Activated CD8-positive, alpha-beta T cell treated with anti-CD3 and anti-CD28 coated beads, Interleukin-2, amount 10 ng/mL, durations not matched to agents 7 days and 5 days (primary cell): ENCODE results near the gene MAP1B. TPM values are rescaled to one million over a fixed set of nuclear protein-coding genes. Genes with fewer than 3 reads are reported as not detected.
"Not testable (repeated sequence)": the region's sequence is repeated elsewhere in the genome, so short reads cannot be mapped to it uniquely, and the experiment has no call there.

Experiments
- ATAC-seq: fragments of 150-1000 bp; cut with Tn5 transposase; one replicate; pipeline ENCODE4 v1.10.0; 2021; ENCODE audit warnings: moderate library complexity
- CTCF ChIA-PET: fragments of 350-600 bp; sonication (Branson Sonifier 250); formaldehyde crosslinking; loops from one replicate; lab custom pipeline; 2021; ENCODE audit warnings: antibody characterized with exemption; lab: Charles Lee
- POLR2A ChIA-PET: fragments of 350-600 bp; sonication (Branson Sonifier 250); formaldehyde crosslinking; loops from one replicate; lab custom pipeline; 2021; ENCODE audit warnings: antibody characterized with exemption; lab: Charles Lee
- DNase-seq: peaks from one replicate; pipeline ENCODE4 v3.0.0-alpha.2; 2020
- H3K27ac Mint-ChIP-seq: one replicate; pipeline ENCODE4 v1.8.0; 2021; ENCODE audit warnings: mild to moderate bottlenecking, mixed read lengths
- H3K27me3 Mint-ChIP-seq: one replicate; pipeline ENCODE4 v1.8.0; 2021; ENCODE audit warnings: low read depth, mixed read lengths
- H3K36me3 Mint-ChIP-seq: one replicate; pipeline ENCODE4 v1.8.0; 2021; ENCODE audit warnings: low read depth, mixed read lengths
- H3K4me1 Mint-ChIP-seq: one replicate; pipeline ENCODE4 v1.8.0; 2021; ENCODE audit warnings: low read depth, mixed read lengths
- H3K4me3 Mint-ChIP-seq: one replicate; pipeline ENCODE4 v1.8.0; 2021; ENCODE audit warnings: mild to moderate bottlenecking, mixed read lengths
- H3K9me3 Mint-ChIP-seq: one replicate; pipeline ENCODE4 v1.8.0; 2022; ENCODE audit warnings: mixed read lengths; ENCODE audit not compliant: insufficient read depth
- total RNA-seq, 2 experiments: library from RNA; stranded (reverse); gene quantifications; one replicate each; pipeline ENCODE4 v1.2.3, GENCODE V29; 2021

Gene MAP1B
- total RNA-seq, 2 experiments from 2014 or later, result 0.03 TPM; not detected in 1

DNA sequence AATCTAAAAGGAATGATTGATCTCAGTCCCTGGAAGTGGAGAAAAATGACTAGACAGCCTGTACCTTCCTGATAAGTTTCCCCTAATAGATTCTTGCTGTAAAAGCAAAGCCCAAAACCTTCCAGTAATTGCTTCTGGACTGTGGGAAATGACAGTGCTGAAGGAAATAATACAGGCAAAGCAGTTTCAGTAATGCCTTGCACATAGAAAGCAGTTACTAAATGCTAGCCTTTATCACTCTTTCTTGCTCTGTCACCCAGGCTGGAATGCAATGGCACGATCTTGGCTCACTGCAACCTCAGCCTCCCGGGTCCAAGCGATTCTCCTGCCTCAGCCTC lies 50.3 kb downstream of the MAP1B start:
- CTCF ChIA-PET, result no interaction called here
- ATAC-seq, result no peak
- H3K36me3 Mint-ChIP-seq, result no peaks in the 10 kb centered on the region
- DNase-seq, result no peak
- POLR2A ChIA-PET, result no interaction called here
- H3K4me3 Mint-ChIP-seq, result no peak overlapping the region
- peaks cover 21% of the 10 kb centered on the region for H3K27me3 Mint-ChIP-seq
- H3K4me1 Mint-ChIP-seq, result no peaks in the 10 kb centered on the region
- H3K9me3 Mint-ChIP-seq, result no peaks in the 10 kb centered on the region
- H3K27ac Mint-ChIP-seq, result no peak overlapping the region

DNA sequence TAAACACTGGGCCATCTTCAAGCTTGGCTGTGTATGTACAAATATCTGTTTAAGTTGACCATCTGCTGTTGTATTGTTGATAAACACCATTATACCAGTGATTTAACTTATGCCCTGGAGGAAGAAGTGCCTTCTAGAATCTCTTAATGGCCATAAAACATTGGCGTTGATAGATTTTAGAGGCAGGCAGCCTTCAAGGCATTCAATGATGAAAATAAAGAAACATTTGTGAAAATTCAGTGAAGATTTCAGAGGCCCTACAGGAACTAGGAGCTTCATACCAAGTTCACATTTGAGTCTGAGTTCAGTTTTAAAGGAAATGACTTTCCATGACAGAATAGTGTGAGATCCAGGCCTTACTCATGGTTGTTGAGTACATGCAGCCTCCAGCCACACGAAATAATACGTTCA lies 52.2 kb downstream of the MAP1B start:
- peaks cover 26% of the 10 kb centered on the region for H3K27me3 Mint-ChIP-seq
- no peaks in the 10 kb centered on the region for H3K9me3 Mint-ChIP-seq
- CTCF ChIA-PET, result interaction anchor here (1.3 to 1.4 kb wide), 2 partner anchors 9 to 86 kb away, joined by 3 to 4 read pairs; no protein-coding TSS in a partner anchor
- DNase-seq (no peak), ATAC-seq (no peak)
- POLR2A ChIA-PET, result no interaction called here
- H3K36me3 Mint-ChIP-seq, result no peaks in the 10 kb centered on the region
- no peaks in the 10 kb centered on the region for H3K4me1 Mint-ChIP-seq
- no peak overlapping the region for H3K4me3 Mint-ChIP-seq
- no peak overlapping the region for H3K27ac Mint-ChIP-seq

- H3K9me3 Mint-ChIP-seq, result no peaks in the 10 kb centered on the region
- no peak overlapping the region for H3K4me3 Mint-ChIP-seq
- CTCF ChIA-PET, result interaction anchor here (1.3 to 1.4 kb wide), 2 partner anchors 10 to 85 kb away, joined by 3 to 4 read pairs; no protein-coding TSS in a partner anchor
- no peaks in the 10 kb centered on the region for H3K36me3 Mint-ChIP-seq
- ATAC-seq (no peak), DNase-seq (no peak)
- H3K27me3 Mint-ChIP-seq, result peaks cover 26% of the 10 kb centered on the region
- no peaks in the 10 kb centered on the region for H3K4me1 Mint-ChIP-seq
- POLR2A ChIA-PET, result no interaction called here
- no peak overlapping the region for H3K27ac Mint-ChIP-seq
Observed at GRCh38 chr5:72160329-72160728, 53.1 kb downstream of the MAP1B start.

- ATAC-seq, result no peak
- Mint-ChIP-seq H3K4me3 (no peak overlapping the region), H3K9me3 (no peaks in the 10 kb centered on the region), H3K4me1 (no peaks in the 10 kb centered on the region), H3K27me3 (peaks cover 25% of the 10 kb centered on the region), H3K36me3 (no peaks in the 10 kb centered on the region), H3K27ac (no peak overlapping the region)
- ChIA-PET POLR2A (no interaction called here), CTCF (interaction anchor here (1.4 kb wide), 1 partner anchor 85 kb away, joined by 4 read pairs; no protein-coding TSS in a partner anchor)
- no peak for DNase-seq
Observed at GRCh38 chr5:72160959-72161358, 53.7 kb downstream of the MAP1B start.

DNA sequence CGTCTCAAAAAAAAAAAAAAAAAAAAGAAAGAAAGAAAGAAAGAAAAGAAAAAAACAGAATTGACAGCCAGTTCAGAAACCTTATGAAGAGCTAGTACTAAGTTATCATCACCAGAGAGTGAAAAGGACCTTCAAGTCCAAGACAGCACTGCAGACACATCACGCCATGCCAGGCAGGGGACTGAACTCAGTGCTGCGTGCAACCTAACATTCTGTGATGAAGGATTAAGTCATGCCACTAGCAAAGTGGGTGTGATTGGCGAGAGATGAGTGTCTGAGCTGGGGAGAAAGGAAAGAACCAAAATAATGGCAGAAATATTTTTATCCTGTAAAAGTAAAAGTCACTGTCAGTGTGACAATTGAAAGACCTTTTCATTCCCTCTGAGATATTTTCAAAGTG lies 54.7 kb downstream of the MAP1B start:
- ATAC-seq (no peak), DNase-seq (no peak)
- H3K9me3 Mint-ChIP-seq, result no peaks in the 10 kb centered on the region
- no peak overlapping the region for H3K27ac Mint-ChIP-seq
- ChIA-PET POLR2A (no interaction called here), CTCF (no interaction called here)
- H3K4me3 Mint-ChIP-seq, result no peak overlapping the region
- no peaks in the 10 kb centered on the region for H3K36me3 Mint-ChIP-seq
- H3K4me1 Mint-ChIP-seq, result peaks cover 4% of the 10 kb centered on the region
- peaks cover 26% of the 10 kb centered on the region for H3K27me3 Mint-ChIP-seq

DNA sequence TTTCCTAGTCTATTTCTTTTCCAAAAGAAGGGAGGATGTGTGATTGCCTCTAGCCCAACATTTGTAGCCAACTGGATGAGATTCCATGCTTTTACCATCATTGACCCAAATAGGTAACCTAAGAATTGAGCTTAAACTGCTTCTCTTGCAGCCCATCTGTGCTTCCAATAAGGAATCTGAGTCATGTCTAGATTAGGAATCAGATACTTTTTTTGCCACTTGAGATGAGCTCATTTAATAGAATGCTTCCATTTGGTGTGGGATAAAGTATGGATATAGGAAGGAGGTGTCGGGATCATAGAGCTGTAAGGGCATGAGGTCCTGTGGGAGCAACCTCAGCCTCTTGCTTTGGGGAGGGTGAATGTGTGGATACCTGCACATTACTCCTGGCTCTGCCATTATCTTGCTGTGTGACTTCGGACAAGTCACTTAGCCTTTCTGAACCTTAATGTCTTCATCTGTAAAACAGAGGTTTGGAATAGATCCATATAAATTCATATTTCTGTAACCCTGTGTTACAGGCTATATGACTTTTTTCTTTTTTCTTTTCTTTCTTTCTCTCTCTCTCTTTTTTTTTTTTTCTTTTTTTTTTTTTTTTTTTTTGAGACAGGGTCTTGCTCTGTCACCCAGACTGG lies 56.2 kb downstream of the MAP1B start:
- POLR2A ChIA-PET, result no interaction called here
- CTCF ChIA-PET, result no interaction called here
- ATAC-seq, result no peak
- no peak for DNase-seq
- peaks cover 28% of the 10 kb centered on the region for H3K27me3 Mint-ChIP-seq
- peaks cover 4% of the 10 kb centered on the region for H3K4me1 Mint-ChIP-seq
- no peak overlapping the region for H3K4me3 Mint-ChIP-seq
- no peak overlapping the region for H3K27ac Mint-ChIP-seq
- H3K9me3 Mint-ChIP-seq, result no peaks in the 10 kb centered on the region
- H3K36me3 Mint-ChIP-seq, result no peaks in the 10 kb centered on the region

DNA sequence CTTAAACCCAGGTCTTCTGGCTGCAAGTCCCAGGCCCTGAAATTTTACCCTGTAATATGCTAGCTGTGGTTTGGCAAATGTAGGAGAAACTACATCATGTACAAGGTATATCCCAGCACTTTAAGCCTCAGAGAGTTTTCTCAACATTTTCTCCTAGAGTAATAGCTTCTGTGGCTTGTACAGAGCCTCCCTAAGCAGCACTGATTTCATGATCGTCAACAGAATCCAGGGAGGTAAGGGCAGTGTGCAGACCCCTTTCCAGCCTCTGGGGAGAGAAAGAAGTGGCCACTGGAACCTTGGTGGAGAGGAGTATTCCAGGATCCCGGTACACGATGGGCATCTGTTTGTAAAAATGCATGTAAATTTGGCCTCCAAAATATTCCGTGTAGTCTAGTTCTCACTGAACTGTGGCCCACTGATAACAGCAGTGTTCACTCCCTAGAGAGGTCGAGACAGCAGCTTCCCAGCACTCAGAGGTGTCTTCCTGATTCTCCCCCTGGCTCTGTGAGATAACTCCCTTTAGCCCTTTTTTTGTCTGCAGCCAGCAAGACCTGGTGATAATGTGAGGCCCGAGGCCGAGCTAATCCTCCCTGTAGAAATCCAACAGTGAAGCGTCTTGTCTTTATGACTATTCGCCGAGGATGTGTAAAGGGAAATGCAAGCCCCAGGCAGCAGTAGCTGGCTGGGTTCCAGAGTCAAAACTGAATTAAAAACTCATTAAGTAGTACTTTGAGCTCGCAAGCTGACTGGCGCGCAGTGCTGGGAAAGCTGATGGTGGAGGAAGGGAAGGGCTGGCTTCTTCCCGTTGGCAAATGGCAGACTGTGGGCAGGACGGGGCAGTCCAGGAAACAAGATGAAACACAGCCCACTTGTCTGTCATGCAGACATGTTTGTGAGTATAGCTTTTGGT lies 59.0 kb downstream of the MAP1B start:
- Mint-ChIP-seq H3K27me3 (peaks cover 44% of the 10 kb centered on the region), H3K4me1 (peaks cover 4% of the 10 kb centered on the region), H3K27ac (no peak overlapping the region), H3K9me3 (no peaks in the 10 kb centered on the region), H3K36me3 (no peaks in the 10 kb centered on the region), H3K4me3 (no peak overlapping the region)
- DNase-seq (no peak), ATAC-seq (no peak)
- POLR2A ChIA-PET, result no interaction called here
- CTCF ChIA-PET, result interaction anchor here (0.7 kb wide), 1 partner anchor 240 kb away, joined by 3 read pairs; no protein-coding TSS in a partner anchor

DNA sequence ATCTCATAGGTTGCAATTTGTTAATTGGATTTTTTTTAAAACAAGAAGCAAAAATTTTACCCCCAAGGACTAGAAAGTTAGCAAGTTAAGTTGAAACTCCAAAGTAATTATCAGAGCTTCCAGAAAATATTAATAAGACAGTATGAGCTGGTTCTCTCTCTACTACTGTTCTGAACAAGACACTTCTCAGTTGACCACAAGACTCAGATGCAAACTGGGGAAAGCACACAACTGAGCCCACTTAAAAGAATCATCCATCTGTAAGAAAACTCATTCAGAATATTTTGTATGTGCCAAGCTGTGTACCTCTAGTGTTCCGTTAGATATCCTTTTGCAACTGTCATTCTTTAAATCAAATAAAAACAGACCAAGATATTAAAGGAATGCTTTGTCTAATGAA lies 60.0 kb downstream of the MAP1B start:
- no peak overlapping the region for H3K27ac Mint-ChIP-seq
- ChIA-PET POLR2A (no interaction called here), CTCF (no interaction called here)
- no peaks in the 10 kb centered on the region for H3K9me3 Mint-ChIP-seq
- no peaks in the 10 kb centered on the region for H3K36me3 Mint-ChIP-seq
- DNase-seq (no peak), ATAC-seq (no peak)
- H3K27me3 Mint-ChIP-seq, result peaks cover 46% of the 10 kb centered on the region
- peaks cover 4% of the 10 kb centered on the region for H3K4me1 Mint-ChIP-seq
- no peak overlapping the region for H3K4me3 Mint-ChIP-seq

GRCh38 chr5:72167804-72168203 lies 60.5 kb downstream of the MAP1B start:
- no peak overlapping the region for H3K4me3 Mint-ChIP-seq
- ATAC-seq (no peak), DNase-seq (no peak)
- ChIA-PET CTCF (no interaction called here), POLR2A (no interaction called here)
- peaks cover 4% of the 10 kb centered on the region for H3K4me1 Mint-ChIP-seq
- H3K27ac Mint-ChIP-seq, result no peak overlapping the region
- H3K27me3 Mint-ChIP-seq, result peaks cover 49% of the 10 kb centered on the region
- no peaks in the 10 kb centered on the region for H3K9me3 Mint-ChIP-seq
- no peaks in the 10 kb centered on the region for H3K36me3 Mint-ChIP-seq

DNA sequence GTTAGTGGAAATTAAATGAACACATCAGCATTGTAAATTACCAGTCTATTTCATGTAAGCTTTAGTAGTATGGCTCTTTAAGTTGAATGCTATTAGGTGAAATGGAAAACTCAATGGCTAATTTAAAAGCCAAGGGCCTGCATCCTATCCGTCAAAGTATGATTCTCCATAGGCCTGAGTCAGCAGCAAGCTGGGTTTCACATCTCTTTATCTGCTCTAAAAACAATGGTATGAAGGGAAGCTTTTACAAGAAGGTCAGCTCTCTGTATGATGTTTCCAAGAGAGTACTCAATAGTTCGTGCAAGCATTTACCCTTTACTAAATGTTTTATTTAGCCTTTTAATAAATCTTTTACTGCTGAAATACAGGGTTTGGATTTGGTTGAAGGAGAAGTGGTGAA lies 62.8 kb downstream of the MAP1B start:
- POLR2A ChIA-PET, result no interaction called here
- Mint-ChIP-seq H3K9me3 (no peaks in the 10 kb centered on the region), H3K4me1 (peaks cover 4% of the 10 kb centered on the region), H3K27me3 (peaks cover 50% of the 10 kb centered on the region), H3K27ac (no peak overlapping the region), H3K4me3 (no peak overlapping the region), H3K36me3 (no peaks in the 10 kb centered on the region)
- no peak for DNase-seq
- no peak for ATAC-seq
- CTCF ChIA-PET, result no interaction called here

DNA sequence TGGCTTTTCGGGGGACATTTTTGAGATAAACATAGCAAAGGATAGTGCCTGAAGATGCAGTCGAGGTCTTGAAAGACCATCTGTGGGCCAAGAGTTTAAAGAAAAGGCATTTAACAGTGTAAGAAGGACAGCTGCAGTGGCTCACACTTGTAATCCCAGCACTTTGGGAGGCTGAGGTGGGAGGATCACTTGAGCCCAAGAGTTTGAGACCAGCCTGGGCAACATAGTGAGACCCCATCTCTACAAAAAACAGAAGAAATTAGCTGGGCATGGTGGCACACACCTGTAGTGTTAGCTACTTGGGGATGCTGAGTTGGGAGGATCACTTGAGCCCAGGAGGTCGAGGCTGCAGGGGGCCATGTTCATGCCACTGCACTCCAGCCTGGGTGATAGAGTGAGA lies 63.9 kb downstream of the MAP1B start:
- H3K27me3 Mint-ChIP-seq, result peaks cover 55% of the 10 kb centered on the region
- H3K27ac Mint-ChIP-seq, ATAC-seq, CTCF ChIA-PET, H3K4me3 Mint-ChIP-seq, H3K36me3 Mint-ChIP-seq, POLR2A ChIA-PET, H3K4me1 Mint-ChIP-seq, DNase-seq, H3K9me3 Mint-ChIP-seq: not testable (repeated sequence)

- Mint-ChIP-seq H3K27me3 (peaks cover 53% of the 10 kb centered on the region), H3K9me3 (no peaks in the 10 kb centered on the region), H3K36me3 (no peaks in the 10 kb centered on the region), H3K4me1 (peaks cover 2% of the 10 kb centered on the region), H3K27ac (no peak overlapping the region), H3K4me3 (no peak overlapping the region)
- ATAC-seq (no peak), DNase-seq (no peak)
- ChIA-PET CTCF (no interaction called here), POLR2A (no interaction called here)
Observed at GRCh38 chr5:72171667-72172066, 64.4 kb downstream of the MAP1B start.
